Activated T-helper 9 cell treated with anti-CD3 and anti-CD28 coated beads, Interleukin-2, amount 50 U/mL, for 16 hours (primary cell): ENCODE data around the gene PRKCA.
"Not testable (repeated sequence)": the region's sequence is repeated elsewhere in the genome, so short reads cannot be mapped to it uniquely, and the experiment has no call there.

ENCODE experiments used
- DNase-seq: peaks from one replicate; pipeline ENCODE4 v3.0.0-alpha.2; 2020; ENCODE audit warnings: low read depth

The PRKCA gene

DNA sequence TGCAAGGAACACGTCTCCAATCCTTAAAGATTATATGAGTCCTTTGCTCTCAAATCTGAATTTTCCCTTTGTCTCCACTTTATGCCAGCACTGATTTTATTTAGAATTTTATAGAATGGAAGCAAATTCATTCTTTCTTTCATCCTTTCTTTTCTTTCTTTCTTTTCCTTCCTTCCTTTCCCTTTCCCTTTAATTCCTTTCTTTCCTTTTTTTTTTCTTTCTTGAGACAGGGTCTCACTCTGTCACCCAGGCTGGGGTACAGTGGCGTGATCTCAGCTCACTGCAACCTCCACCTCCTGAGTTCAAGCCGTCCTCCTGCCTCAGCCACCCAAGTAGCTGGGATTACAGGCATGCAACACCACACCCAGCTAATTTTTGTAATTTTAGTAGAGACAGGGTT is 187.2 kb downstream of the PRKCA start:
- not testable (repeated sequence) for DNase-seq

DNA sequence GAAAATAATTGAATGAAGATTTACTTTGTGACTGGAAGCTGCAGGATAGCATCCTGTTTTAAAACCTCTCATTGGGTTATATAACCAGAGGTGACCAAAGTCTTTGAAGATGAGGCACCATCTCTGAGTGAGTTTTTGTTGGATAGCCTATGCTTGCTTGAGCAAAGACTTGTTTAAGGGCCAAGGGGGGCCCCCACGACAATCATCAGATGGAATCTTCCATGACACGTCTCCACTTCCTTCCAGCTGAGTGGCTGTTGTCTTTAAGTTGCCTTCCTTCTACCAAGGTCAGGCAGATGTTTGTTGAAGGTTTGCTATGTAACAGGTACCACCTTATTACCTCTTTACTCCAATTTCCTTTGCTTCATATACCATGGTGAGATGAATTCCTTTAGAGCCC is 188.8 kb downstream of the PRKCA start:
- DNase-seq: no peak

DNA sequence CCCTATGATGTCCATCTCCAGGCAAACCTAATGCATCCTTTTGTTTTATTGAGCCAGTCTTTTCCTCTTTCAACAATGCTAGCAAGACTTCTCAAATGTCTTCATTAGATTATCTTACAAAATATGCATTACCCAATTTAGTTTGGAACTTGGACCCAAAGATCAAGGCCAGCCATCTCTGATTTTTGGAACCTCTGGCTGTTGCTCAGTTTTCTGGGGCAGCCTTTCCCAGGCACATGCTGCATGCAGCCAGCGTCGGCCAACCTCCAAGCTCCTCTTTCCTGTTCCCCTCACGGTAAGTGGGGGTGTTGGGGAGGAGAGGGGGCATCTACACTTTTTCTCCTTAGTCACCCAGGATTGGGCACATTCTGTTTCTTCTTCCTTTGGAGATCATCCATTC is 189.3 kb downstream of the PRKCA start:
- no peak for DNase-seq

- no peak for DNase-seq
These were observed 189.7 kb downstream of the PRKCA start for GRCh38 chr17:66492080-66492479.

GRCh38 chr17:66492561-66493005 is 190.2 kb downstream of the PRKCA start:
- DNase-seq: no peak

GRCh38 chr17:66493283-66494019 is 191.0 kb downstream of the PRKCA start:
- no peak for DNase-seq

GRCh38 chr17:66494023-66494803 is 191.8 kb downstream of the PRKCA start:
- DNase-seq: no peak

- no peak for DNase-seq
These were observed 192.6 kb downstream of the PRKCA start for GRCh38 chr17:66495035-66495434.

- DNase-seq: no peak
These were observed 193.9 kb downstream of the PRKCA start for GRCh38 chr17:66496306-66496705.

- no peak for DNase-seq
These were observed 196.2 kb downstream of the PRKCA start for GRCh38 chr17:66498580-66498979.

DNA sequence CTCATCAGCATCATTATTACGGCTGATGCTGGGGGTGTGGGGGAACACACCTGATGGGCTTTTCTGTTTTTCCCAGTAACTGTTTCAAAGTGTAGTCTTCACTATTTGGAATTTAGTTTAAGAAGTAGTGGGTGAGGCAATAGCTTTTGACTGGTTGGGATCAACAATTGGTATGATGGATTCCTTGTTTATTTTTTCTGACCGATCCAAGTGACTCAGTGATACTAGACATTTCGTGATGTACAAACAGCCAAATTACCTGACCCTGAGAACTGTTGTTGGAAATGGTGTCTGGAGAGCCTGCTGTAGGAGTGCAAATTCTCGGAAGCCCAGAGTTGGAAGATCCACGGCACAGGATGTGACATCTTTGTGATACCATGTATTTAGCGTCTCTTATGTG is 204.2 kb downstream of the PRKCA start:
- DNase-seq: no peak

DNA sequence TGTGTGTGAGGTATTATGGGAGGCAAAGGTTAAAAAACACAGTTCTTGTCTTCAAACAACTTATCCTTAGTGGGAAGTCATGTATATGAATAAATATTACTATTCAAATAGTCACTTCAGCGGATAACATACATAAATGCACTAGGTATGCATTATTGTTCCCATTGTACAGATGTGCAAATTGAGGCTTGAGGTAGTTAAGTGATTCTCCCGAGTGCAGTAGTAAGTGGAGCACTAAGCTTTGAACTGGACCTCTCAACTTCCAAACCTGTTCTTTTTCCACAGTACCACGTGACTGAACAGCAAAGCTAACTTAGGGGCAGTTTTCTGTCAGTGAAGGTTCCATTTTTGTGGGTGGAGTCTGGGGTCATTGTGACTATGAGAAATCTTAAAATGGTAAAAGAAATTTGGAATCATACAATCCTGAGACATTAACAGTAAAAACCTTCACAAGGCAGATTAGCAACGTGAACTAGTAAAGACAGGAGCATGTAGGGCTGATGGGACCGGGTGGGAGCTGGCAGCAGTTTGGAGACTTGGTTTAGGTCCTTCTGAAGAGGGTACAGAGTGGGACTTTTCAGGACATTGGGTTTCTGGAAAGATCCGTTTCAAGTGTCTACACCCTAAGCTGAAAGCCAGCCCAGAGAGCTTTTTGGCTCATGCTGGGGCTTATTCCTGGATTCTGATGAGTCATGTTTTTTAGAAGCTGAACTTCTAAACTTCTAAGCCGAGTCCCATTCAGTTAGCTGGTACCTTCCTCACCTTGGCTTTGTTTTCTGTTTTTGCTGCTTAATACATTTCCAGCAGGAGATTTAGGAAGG is 204.9 kb downstream of the PRKCA start:
- no peak for DNase-seq

GRCh38 chr17:66507982-66508760 is 205.8 kb downstream of the PRKCA start:
- DNase-seq: no peak

- DNase-seq: peak; percentile 42
These were observed 206.8 kb downstream of the PRKCA start for GRCh38 chr17:66508896-66509844.

DNA sequence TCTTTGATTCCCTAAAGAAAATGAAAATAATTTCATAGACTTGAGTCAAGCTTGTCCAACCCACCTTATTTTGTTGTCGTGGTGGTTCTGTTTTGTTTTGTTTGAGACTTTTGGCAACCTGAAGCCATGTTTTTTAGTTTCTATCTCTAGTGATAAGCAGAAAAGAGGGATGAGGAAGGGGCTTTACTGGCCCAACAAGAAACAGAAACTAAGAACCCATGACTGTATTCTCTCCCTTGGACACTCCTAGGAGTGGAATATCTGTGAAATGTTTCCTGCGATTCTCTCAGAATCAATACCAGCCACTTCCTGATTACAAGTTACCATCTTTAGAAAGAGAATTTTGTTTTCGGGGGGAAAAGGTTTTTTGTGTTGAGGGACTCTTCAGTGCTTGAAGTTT is 207.5 kb downstream of the PRKCA start:
- no peak for DNase-seq

- no peak for DNase-seq
These were observed 208.7 kb downstream of the PRKCA start for GRCh38 chr17:66511135-66511534.

GRCh38 chr17:66514227-66514806 is 211.9 kb downstream of the PRKCA start:
- DNase-seq: no peak

- no peak for DNase-seq
These were observed 213.6 kb downstream of the PRKCA start for GRCh38 chr17:66515974-66516373.

DNA sequence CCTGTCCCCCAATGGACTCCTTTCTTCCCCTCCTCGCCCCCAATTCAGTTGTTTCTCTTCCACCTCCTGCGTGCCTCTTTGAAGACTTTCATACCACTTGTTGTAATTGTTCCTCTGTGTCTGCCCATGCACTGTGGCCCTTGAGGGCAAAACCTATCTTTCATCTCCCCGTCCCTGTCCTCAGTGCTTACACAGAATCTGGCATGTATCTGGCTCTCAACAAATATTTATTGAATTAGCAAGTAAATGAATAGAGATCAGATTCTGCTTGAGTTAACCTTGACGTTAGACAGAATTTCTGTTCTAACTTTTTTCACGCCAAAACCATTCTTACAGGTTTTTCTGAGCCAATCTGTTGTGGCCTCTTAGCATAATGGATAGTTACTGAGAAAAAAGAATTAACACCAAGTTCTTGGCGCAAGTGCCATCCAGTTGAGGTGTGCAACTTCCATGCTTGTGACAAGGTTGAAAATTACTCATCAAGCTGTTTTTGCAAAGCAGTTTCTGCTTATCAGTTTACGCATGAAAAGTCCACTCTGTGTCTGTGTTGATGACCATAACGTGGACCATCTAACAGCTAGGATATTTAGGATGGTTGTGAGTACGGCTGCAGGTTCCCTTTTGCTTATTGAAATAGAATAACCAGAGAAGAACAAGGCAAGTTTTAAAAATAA is 215.1 kb downstream of the PRKCA start:
- no peak for DNase-seq

DNA sequence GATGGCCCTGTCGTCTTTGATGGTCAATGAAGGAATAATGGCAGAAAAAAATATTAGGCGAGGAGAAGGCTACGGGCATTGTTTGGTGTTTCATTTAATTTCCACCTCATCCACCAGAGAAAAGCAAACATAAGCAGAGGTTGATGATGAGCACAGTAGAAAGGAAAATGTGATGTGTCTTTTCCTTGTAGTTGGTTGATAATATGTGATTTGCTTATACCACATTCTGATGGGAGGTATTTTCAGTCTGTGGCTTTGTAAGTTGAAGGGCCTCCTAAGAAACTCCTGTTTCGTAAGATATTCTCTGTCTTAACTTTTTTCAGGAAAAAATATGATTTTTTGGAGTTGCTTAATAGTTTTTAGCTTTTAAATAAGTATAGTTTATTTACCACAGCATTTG is 215.7 kb downstream of the PRKCA start:
- DNase-seq: no peak
